Mammary epithelial cell (primary cell): ENCODE measurements around the gene BARHL2.

Source experiments
- EZH2 ChIP-seq: IDR thresholded peaks from 2 replicates; pipeline ENCODE4 v1.6.1; 2012; ENCODE audit warnings: low read length, inconsistent platforms, borderline replicate concordance
- TF ChIP-seq, protein P1 (sequence below), 2 donors: IDR thresholded peaks in 1 of 2; conservative IDR thresholded peaks in 1 of 2; 2 replicates each; pipeline ENCODE4 v1.5.1; 2011 to 2012; ENCODE audit warnings: inconsistent platforms in 2 of 2, low read length in 2 of 2, mild to moderate bottlenecking in 2 of 2, control low read depth in 1 of 2, low read depth in 1 of 2; ENCODE audit not compliant: insufficient read depth in 1 of 2; ENCODE audit errors: extremely low read depth in 1 of 2

DNA sequence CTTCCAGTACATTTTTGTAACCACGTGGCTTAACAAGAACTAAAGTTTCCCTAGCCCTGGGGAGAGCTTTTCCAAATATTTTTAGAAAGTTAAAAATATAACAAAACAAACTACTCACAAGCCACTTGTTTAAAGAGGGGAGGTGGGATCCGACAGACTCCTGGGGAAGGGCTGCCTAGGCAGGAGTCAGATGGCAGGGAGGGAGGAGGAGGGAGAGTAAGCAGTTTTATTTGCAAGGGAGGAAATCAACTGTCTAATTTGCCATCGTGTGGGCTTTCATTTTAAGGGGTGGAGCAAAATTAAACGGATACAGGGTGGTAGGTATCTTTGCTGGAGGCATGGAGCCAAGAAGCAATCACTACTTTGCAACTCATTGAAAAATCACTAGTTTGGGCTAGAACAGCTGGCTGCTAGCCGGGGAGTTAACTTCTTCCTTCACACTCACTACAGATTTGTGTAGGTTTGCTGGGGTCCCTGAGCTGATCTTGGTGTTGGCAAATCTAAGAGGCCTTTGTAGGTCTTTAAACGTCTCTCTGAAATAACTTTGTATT, 8.8 kb downstream of the BARHL2 start:
- TF ChIP-seq, protein P1, sequence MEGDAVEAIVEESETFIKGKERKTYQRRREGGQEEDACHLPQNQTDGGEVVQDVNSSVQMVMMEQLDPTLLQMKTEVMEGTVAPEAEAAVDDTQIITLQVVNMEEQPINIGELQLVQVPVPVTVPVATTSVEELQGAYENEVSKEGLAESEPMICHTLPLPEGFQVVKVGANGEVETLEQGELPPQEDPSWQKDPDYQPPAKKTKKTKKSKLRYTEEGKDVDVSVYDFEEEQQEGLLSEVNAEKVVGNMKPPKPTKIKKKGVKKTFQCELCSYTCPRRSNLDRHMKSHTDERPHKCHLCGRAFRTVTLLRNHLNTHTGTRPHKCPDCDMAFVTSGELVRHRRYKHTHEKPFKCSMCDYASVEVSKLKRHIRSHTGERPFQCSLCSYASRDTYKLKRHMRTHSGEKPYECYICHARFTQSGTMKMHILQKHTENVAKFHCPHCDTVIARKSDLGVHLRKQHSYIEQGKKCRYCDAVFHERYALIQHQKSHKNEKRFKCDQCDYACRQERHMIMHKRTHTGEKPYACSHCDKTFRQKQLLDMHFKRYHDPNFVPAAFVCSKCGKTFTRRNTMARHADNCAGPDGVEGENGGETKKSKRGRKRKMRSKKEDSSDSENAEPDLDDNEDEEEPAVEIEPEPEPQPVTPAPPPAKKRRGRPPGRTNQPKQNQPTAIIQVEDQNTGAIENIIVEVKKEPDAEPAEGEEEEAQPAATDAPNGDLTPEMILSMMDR (conservative IDR thresholded peaks at IDR 0.05 in 1 of 2, IDR thresholded peaks at IDR 0.05 in 1 of 2; ENCODE audit: extremely low read depth in 1 of 2, insufficient read depth in 1 of 2, low read depth in 1 of 2, low read length in 2 of 2) = no peak
- TF ChIP-seq EZH2 = no peak
